Measurements from ENCODE around the gene ZYX. TPM values are rescaled to one million over a fixed set of nuclear protein-coding genes. Genes with fewer than 3 reads are reported as not detected.

The ZYX gene, protein sequence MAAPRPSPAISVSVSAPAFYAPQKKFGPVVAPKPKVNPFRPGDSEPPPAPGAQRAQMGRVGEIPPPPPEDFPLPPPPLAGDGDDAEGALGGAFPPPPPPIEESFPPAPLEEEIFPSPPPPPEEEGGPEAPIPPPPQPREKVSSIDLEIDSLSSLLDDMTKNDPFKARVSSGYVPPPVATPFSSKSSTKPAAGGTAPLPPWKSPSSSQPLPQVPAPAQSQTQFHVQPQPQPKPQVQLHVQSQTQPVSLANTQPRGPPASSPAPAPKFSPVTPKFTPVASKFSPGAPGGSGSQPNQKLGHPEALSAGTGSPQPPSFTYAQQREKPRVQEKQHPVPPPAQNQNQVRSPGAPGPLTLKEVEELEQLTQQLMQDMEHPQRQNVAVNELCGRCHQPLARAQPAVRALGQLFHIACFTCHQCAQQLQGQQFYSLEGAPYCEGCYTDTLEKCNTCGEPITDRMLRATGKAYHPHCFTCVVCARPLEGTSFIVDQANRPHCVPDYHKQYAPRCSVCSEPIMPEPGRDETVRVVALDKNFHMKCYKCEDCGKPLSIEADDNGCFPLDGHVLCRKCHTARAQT
- 9.4 and 14.0 TPM in 2 replicates for total RNA-seq

DNA sequence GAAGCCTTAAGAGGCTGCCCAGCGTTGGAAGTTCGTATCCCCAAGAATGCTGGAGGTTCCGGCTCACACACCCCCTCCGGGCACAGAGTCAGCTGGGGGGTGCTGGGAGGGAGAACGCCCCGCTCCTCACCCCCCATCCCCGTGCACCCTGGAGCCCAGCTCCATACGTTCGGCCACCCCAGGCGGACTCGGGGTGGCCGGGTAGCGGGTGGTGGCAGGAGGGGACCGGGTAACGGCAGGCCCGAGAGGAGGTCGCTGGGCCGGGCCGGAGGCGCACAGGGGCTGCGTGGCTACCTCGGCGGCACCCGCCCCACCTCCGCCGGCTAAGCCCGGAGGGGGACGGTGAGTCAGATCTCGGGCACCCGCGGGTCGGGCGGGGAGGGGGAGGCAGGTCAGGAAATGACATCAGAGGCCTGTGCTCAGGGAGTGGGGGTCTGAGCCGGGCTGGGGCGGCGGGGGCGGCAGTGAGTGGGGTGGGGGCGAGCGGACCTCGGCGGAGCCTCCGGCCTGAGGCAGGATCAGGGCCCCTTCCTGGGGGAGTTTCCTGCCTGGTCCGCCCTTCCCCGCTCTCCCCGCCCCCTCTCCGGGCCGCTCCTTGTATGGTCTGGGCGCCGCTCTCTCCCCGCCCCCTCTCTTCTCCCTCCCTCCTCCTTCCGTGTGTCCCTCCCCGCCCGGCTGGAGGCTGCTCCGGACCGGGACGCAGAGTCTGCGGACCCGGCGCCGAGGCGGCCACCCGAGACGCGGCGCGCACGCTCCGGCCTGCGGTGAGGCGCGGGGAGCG is at the start of gene ZYX:
Gene ZYX, plus strand, starts transcription at position 700 of the 781 bp plus-strand sequence. CDS start 227 bp downstream, outside the sequence.

DNA sequence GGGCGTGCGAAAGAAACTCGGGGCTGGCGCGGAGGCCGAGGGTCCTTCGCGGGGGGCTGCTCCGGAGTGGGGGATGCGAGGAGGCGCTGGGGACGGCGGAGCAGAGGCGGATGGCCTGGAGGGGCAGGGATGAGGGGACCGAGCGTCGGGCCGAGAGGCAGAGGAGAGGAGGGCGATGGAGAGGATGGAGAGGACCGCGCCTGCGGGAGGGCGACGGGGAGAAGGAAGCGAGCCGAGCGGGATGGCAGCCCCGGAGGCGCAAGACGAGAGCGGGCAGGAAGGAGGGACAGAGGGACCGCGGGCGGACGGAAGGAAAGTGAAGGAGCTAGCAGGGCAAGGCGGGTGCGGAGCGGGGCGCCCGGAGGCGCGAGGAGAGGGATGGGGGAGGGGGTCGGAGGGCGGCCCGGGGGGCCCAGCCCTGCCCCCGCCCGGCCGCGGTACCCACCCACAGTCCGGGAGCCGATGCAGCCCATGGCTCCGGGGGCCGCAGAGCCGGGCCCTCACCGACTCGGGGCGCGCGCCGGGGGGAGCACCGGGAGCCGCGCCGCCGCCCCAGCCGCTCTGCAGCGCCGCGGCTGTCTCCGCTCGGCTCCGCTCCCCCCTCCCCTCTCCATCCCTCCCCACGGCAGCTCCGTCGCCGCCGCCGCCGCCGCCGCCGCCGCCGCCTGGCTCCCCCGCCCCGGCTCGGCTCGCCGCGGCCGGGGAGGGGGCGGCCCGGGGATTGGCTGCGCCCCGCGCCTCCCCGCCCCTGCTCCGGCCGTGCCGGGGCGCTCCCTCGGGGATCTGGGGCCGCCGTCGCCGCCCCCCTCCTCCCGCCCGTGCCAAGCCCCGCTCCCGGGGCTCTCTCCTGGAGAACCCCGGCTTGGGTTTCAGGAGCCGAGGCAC is 18.8 kb upstream of the ZYX start, which contains the start of gene FAM131B:
Gene FAM131B, minus strand, starts transcription at position 583 of the 885 bp plus-strand sequence. Its CDS starts 110 bp downstream, at position 473.

DNA sequence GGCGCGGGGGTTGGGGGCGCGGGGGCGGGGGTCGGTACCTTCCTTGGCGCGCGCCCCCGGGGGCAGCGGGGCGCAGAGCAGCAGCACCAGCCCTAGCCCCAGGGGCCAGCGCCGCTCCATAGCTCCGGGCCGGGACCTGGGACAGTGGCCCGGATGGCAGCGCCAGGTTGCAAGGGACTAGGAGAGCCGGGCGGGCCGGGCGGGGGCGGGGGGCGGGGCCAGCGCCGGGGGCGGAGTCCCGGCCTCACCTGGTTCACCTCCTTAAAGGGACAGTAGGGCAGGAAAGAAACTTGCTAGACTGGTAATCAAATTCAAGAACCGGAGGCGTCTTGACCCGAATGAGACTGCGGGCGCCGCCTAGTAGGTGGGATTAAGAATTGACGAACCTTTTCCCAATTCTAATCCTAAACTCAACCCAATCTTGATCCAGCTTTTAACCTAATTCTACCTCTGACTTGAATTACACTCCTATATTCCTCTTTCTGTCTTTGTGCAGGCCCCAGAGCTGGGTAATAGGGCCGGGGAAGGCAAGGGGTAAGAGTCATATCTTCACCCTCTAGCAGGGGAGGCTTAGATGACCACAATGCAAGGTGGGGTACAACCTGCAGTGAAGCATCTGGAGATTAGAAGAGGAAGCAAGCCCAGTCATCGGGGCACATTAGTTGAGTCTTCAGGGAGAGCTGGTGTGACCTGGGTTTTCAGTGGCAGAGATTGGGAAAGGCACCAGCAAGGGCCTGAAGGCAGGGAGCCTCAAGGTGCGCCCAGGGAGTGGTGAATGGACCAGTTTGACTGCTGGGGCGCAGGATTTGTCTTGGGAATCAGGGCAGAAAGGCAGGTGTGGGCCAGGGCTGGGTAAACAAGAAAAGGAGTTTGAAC is 27.8 kb downstream of the ZYX start, which contains the start of gene EPHA1:
Gene EPHA1, minus strand, starts transcription at position 171 of the 876 bp plus-strand sequence. Its CDS starts 51 bp downstream, at position 120.

Other genes starting within 250 kb of the ZYX start
- gene PIP, start 249.3 kb upstream of the ZYX start, total RNA-seq = not detected in 2 replicates
- gene TAS2R39, start 197.9 kb upstream of the ZYX start, total RNA-seq = not detected in 2 replicates
- gene TAS2R40, start 159.3 kb upstream of the ZYX start, total RNA-seq = not detected in 2 replicates
- 82.6 and 83.4 TPM in 2 replicates for gene GSTK1, start 117.9 kb upstream of the ZYX start, total RNA-seq
- gene TMEM139, start 96.4 kb upstream of the ZYX start, total RNA-seq = not detected in 2 replicates
- 4.0 and 5.4 TPM in 2 replicates for gene CASP2, start 93.0 kb upstream of the ZYX start, total RNA-seq
- gene CLCN1, start 65.2 kb upstream of the ZYX start, total RNA-seq = 0.09 and 0.14 TPM in 2 replicates
- 1.00 and 1.9 TPM in 2 replicates for gene FAM131B, start 18.6 kb upstream of the ZYX start, total RNA-seq
- gene EPHA1, start 27.5 kb downstream of the ZYX start, total RNA-seq = 0.09 and 0.14 TPM in 2 replicates
- gene TAS2R60, start 62.1 kb downstream of the ZYX start, total RNA-seq = not detected in 2 replicates
- gene TAS2R41, start 96.5 kb downstream of the ZYX start, total RNA-seq = not detected in 2 replicates
- gene CTAGE15, start 190.5 kb downstream of the ZYX start, total RNA-seq = 0.14 and 0.18 TPM in 2 replicates
- gene TCAF2, start 239.6 kb downstream of the ZYX start, total RNA-seq = 2.4 and 2.6 TPM in 2 replicates

All from smooth muscle cell of bladder (primary cell).